ENCODE data around the gene CHST4. TPM values are rescaled to one million over a fixed set of nuclear protein-coding genes. Genes with fewer than 3 reads are reported as not detected.
"Not testable (repeated sequence)": the region's sequence is repeated elsewhere in the genome, so short reads cannot be mapped to it uniquely, and the experiment has no call there.

CHST4 gene
- total and polyA plus RNA-seq, 3 donors from 2014 or later, result 0.32 to 0.56 TPM; not detected in 1

GRCh38 chr16:71501547-71501946, 24.7 kb upstream of the CHST4 start:
- intact Hi-C loops (cut with DNase I; ENCODE audit: low total_unique reads), result loop anchor here (10.0 kb wide), 1 partner anchor 87 kb away; no protein-coding TSS in a partner anchor
- WGBS, 2 donors, result 58 to 68% methylated on average over 3 of the region's 3 CpGs
- no peak for DNase-seq
- H3K27ac ChIP-seq, result no peak overlapping the region
- H3K4me3 ChIP-seq, result no peak overlapping the region
- no peaks in the 10 kb centered on the region for H3K4me1 ChIP-seq
- no peaks in the 10 kb centered on the region for H3K27me3 ChIP-seq
- no peak for TF ChIP-seq POLR2A (IDR thresholded peaks at IDR 0.05)
- TF ChIP-seq CTCF (IDR thresholded peaks at IDR 0.05), result no peak
- H3K9me3 ChIP-seq, result no peaks in the 10 kb centered on the region
- H3K36me3 ChIP-seq (ENCODE audit: low read depth, missing control alignments), result no peaks in the 10 kb centered on the region

GRCh38 chr16:71504051-71504450, 22.2 kb upstream of the CHST4 start:
- H3K27me3 ChIP-seq; H3K36me3 ChIP-seq (ENCODE audit: low read depth, missing control alignments); H3K4me3 ChIP-seq; DNase-seq; H3K27ac ChIP-seq; H3K9me3 ChIP-seq; H3K4me1 ChIP-seq: not testable (repeated sequence)
- intact Hi-C loops (cut with DNase I; ENCODE audit: low total_unique reads), result loop anchor here (10.0 kb wide), 1 partner anchor 89 kb away; no protein-coding TSS in a partner anchor
- 84 to 85% methylated on average over 7 of the region's 7 CpGs for WGBS, 2 donors

- TF ChIP-seq POLR2A (IDR thresholded peaks at IDR 0.05), result no peak
- no peak for TF ChIP-seq CTCF (IDR thresholded peaks at IDR 0.05)
- Histone ChIP-seq H3K27ac (no peak overlapping the region), H3K4me3 (no peak overlapping the region), H3K27me3 (no peaks in the 10 kb centered on the region), H3K36me3 (ENCODE audit: low read depth, missing control alignments) (no peaks in the 10 kb centered on the region), H3K4me1 (no peaks in the 10 kb centered on the region), H3K9me3 (no peaks in the 10 kb centered on the region)
- intact Hi-C loops (cut with DNase I; ENCODE audit: low total_unique reads), result loop anchor here (10.0 kb wide), 1 partner anchor 90 kb away; no protein-coding TSS in a partner anchor
- DNase-seq, result no peak
- 91 to 92% methylated on average over 5 of the region's 5 CpGs for WGBS, 2 donors
These were observed 21.3 kb upstream of the CHST4 start for GRCh38 chr16:71504901-71505300.

- Histone ChIP-seq H3K27me3 (no peaks in the 10 kb centered on the region), H3K27ac (no peak overlapping the region), H3K36me3 (ENCODE audit: low read depth, missing control alignments) (no peaks in the 10 kb centered on the region), H3K4me3 (no peak overlapping the region), H3K4me1 (no peaks in the 10 kb centered on the region), H3K9me3 (no peaks in the 10 kb centered on the region)
- DNase-seq, result no peak
- TF ChIP-seq POLR2A (IDR thresholded peaks at IDR 0.05) (no peak), CTCF (IDR thresholded peaks at IDR 0.05) (no peak)
- WGBS, 2 donors, result 55 to 65% methylated on average over 1 of the region's 1 CpG
- intact Hi-C loops (cut with DNase I; ENCODE audit: low total_unique reads), result loop anchor here (10.0 kb wide), 1 partner anchor 92 kb away; no protein-coding TSS in a partner anchor
These were observed 19.2 kb upstream of the CHST4 start for GRCh38 chr16:71507061-71507460.

GRCh38 chr16:71513302-71513701, 12.9 kb upstream of the CHST4 start:
- no peaks in the 10 kb centered on the region for H3K4me1 ChIP-seq
- H3K4me3 ChIP-seq, result no peak overlapping the region
- intact Hi-C loops (cut with DNase I; ENCODE audit: low total_unique reads), result no loop called here
- H3K36me3 ChIP-seq (ENCODE audit: low read depth, missing control alignments), result no peaks in the 10 kb centered on the region
- no peak overlapping the region for H3K27ac ChIP-seq
- TF ChIP-seq CTCF (IDR thresholded peaks at IDR 0.05), result no peak
- no peak for TF ChIP-seq POLR2A (IDR thresholded peaks at IDR 0.05)
- no peak for DNase-seq
- 0% methylated on average over 1 of the region's 1 CpG for WGBS, 2 donors
- no peaks in the 10 kb centered on the region for H3K27me3 ChIP-seq
- H3K9me3 ChIP-seq, result no peaks in the 10 kb centered on the region
